NB4 (cell line): ENCODE data around the gene OOEP.
"Not testable (repeated sequence)": the region's sequence is repeated elsewhere in the genome, so short reads cannot be mapped to it uniquely, and the experiment has no call there.

Experiments used
- DNase-seq: peaks from one replicate; pipeline ENCODE4 v3.0.0; 2010; ENCODE audit warnings: low read depth
- H3K4me3 ChIP-seq: one replicate; pipeline ENCODE4 v1.5.1; 2011; ENCODE audit warnings: mild to moderate bottlenecking, low read depth, low read length, moderate library complexity
- MYC ChIP-seq: IDR thresholded peaks from 2 replicates; pipeline ENCODE4 v1.6.1; 2011; ENCODE audit warnings: low read depth, low read length
- POLR2A ChIP-seq: IDR thresholded peaks from 2 replicates; pipeline ENCODE4 v1.6.1; 2011; ENCODE audit warnings: mild to moderate bottlenecking; ENCODE audit not compliant: insufficient read length; ENCODE audit errors: extremely low read depth
- TF ChIP-seq, protein P1 (sequence below): IDR thresholded peaks from 2 replicates; pipeline ENCODE4 v1.6.1; 2011; ENCODE audit warnings: low read depth, low read length
- TF ChIP-seq, protein P2 (sequence below): IDR thresholded peaks from one replicate; pipeline ENCODE4 v1.5.1; 2012; ENCODE audit warnings: low read depth, low read length

OOEP gene

DNA sequence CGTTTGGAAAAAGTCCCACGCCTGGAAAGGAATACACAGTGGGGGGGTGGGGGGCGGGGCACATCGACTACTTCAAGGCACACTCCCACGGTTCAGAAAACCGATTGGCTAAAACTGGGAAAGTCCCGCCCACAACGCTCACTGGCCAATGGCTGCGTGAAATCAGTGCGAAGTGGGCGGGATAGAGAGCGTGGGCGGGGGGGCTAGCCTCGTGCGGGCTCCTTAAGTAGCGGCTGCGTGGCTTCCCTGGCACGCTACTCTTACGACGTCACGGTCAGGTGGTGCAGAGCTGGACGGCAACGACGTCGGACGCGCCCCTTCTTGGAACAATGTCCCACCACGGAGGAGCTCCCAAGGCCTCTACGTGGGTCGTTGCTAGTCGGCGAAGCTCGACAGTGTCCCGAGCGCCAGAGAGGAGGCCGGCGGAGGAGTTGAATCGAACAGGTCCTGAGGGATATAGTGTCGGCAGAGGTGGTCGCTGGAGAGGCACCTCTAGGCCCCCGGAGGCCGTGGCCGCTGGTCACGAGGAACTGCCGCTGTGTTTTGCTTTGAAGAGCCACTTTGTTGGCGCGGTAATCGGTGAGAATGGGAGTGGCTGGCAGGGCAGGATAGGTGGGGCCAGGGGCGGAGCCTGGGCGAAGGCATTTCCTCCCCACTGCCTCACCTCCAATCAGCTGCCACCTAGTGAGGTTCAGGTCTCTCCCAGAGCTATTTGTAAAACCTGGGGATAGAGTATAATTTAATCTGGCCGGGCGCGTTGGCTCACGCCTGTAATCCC is 25.1 kb upstream of the OOEP start, which contains the start of gene DDX43:
TSS of gene DDX43 (plus strand) at position 252 of the 778 bp plus-strand sequence. CDS start at position 330, 78 bp downstream.
- TF ChIP-seq MYC (no peak), POLR2A (no peak)
- TF ChIP-seq, protein P1, sequence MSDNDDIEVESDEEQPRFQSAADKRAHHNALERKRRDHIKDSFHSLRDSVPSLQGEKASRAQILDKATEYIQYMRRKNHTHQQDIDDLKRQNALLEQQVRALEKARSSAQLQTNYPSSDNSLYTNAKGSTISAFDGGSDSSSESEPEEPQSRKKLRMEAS = no peak
- TF ChIP-seq, protein P2, sequence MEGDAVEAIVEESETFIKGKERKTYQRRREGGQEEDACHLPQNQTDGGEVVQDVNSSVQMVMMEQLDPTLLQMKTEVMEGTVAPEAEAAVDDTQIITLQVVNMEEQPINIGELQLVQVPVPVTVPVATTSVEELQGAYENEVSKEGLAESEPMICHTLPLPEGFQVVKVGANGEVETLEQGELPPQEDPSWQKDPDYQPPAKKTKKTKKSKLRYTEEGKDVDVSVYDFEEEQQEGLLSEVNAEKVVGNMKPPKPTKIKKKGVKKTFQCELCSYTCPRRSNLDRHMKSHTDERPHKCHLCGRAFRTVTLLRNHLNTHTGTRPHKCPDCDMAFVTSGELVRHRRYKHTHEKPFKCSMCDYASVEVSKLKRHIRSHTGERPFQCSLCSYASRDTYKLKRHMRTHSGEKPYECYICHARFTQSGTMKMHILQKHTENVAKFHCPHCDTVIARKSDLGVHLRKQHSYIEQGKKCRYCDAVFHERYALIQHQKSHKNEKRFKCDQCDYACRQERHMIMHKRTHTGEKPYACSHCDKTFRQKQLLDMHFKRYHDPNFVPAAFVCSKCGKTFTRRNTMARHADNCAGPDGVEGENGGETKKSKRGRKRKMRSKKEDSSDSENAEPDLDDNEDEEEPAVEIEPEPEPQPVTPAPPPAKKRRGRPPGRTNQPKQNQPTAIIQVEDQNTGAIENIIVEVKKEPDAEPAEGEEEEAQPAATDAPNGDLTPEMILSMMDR = no peak
- no peak for DNase-seq

DNA sequence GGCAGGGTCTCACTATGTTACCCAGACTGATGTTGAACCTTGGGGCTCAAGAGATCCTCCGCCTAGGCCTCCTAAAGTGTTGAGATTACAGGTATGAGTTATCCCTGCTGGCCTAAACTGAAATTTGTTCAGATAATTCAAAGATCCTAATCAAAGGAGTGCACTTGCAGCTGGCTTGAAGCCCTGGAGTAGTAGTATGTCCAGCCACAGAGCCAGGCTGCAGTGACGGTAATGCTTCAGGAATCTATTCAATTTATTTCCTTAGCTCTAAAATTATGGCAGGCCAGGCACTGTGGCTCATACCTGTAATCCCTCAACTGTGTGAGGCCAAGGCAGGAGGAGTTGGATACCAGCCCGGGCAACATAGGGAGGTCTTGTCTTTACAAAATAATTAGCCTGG is 23.6 kb upstream of the OOEP start:
- DNase-seq = no peak
- TF ChIP-seq, protein P1 = no peak
- TF ChIP-seq, protein P2 = no peak
- TF ChIP-seq MYC = no peak
- H3K4me3 ChIP-seq = no peak overlapping the region

More for the DNA sequence above, 25.1 kb upstream of the OOEP start, which contains the start of gene DDX43:
- H3K4me3 ChIP-seq = no peak within 1 kb of the TSS

DNA sequence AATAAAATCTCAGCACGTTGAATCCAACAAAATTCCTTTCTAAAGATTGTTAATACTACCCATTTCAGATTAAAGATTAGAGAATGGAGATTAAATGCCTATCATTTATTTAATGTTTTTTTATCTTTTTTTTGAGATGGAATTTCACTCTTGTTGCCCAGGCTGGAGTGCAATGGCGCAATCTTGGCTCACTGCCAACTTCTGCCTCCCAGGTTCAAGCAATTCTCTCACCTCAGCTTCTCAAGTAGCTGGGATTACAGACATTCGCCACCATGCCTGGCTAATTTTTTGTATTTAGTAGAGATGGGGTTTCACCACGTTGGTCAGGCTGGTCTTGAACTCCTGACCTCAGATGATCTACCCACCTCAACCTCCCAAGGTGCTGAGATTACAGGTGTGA is 22.5 kb upstream of the OOEP start:
- DNase-seq = peak; percentile 17
- not testable (repeated sequence) for H3K4me3 ChIP-seq

GRCh38 chr6:73391675-73392074 is 22.0 kb upstream of the OOEP start:
- DNase-seq = no peak
- TF ChIP-seq MYC (no peak), POLR2A (no peak)
- TF ChIP-seq, protein P1 = no peak
- TF ChIP-seq, protein P2 = no peak
- H3K4me3 ChIP-seq = no peak overlapping the region

- DNase-seq = no peak
- no peak overlapping the region for H3K4me3 ChIP-seq
- TF ChIP-seq, protein P1 = no peak
- TF ChIP-seq POLR2A = no peak
- TF ChIP-seq, protein P2 = no peak
- TF ChIP-seq MYC = no peak
Measured at GRCh38 chr6:73389854-73390253, 20.2 kb upstream of the OOEP start.

DNA sequence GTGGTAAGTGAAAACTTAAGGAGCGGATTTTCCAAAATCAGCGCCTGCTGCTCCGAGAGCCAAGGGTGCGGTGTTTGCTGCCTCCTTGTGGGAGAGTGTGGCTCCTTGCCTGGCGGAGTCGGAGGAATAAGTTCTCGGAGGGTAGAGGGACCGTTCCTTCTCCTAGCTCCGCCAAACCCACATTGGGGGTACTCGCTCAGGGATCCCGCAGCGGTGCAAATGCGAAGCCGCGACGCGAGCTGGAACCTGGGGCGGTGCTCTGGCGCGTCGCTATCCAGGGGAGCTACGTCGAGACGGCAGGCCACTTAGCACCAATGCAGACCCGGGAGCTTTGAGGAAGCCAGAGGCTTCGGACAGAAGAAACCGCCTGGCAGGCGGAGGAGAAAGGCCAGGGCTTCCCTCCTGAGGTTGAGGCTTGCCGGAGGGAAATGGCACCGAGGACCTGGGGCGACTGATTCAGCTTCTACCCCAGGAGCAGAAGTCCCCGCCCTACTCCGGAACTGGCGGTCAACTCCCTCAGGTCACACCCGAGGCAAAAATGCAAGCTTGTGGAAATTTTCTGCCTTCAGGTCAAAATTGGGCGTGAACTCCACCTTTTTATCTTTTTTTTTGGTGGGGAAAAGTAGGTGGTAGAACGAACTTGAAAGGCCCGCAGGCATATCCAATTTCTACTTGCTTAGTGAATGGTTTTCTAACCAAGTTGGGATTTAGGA is 19.3 kb upstream of the OOEP start:
- TF ChIP-seq MYC = peak; percentile 23; the same call in 1 of the 2 replicates
- TF ChIP-seq, protein P2 = peak; percentile 64
- TF ChIP-seq, protein P1 = peak; percentile 27; the same call in 1 of the 2 replicates
- no peak for TF ChIP-seq POLR2A
- peak; percentile 93 for DNase-seq
- peak overlapping the region; percentile 62 for H3K4me3 ChIP-seq
